Measurements from ENCODE around the gene HDAC4. TPM values are rescaled to one million over a fixed set of nuclear protein-coding genes. Genes with fewer than 3 reads are reported as not detected.

HDAC4 gene
- total and polyA plus RNA-seq, 2 of the 8 experiments (the other 6 are each of a cell fraction or from before 2014, with no cell fraction given): 15.4 to 31.5 TPM

DNA sequence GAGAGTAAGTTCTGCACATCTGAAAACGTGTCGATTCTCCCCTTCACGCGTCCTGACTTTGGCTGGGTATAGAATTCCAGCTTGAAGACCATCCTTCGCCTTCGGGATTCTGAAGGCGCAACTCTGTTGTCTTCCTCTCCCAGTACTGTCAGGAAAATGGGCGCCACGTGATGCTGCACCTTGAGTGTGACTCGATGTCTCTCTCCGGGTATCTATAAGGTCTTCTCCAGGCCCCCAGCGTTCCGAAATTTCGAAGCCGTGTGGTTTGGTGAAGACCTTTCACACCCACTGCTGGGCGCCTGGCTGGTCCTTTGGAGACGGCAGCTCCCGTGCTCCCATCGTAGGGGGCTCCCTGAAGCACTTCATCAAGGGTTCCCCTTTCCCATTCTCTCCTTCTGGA lies 203.7 kb downstream of the HDAC4 start:
- no peaks in the 10 kb centered on the region for H3K27me3 ChIP-seq (replicated peaks in 1 of 4; ENCODE audit: control insufficient read depth in 3 of 4, extremely low read depth in 1 of 4, insufficient read depth in 3 of 4, low read length in 3 of 4)
- H4K20me1 ChIP-seq (replicated peaks in 1 of 2; ENCODE audit: control insufficient read depth in 1 of 2, insufficient read depth in 2 of 2, low read length in 2 of 2): peaks cover 2 to 12% of the 10 kb centered on the region in 2 experiments
- H2BK120ac ChIP-seq (replicated peaks; ENCODE audit: low read depth, low read length): no peak overlapping the region
- peaks cover 0 to 8% of the 10 kb centered on the region in 2 experiments; a peak in 2 of 4 replicates for H3K79me2 ChIP-seq (ENCODE audit: control insufficient read depth in 1 of 2, insufficient read depth in 2 of 2, low read length in 2 of 2)
- no peak overlapping the region for H2BK12ac ChIP-seq (ENCODE audit: low read depth, low read length)
- no peak overlapping the region for H2BK15ac ChIP-seq (ENCODE audit: low read length)
- no peak for FAIRE-seq
- POLR2A ChIA-PET (ENCODE audit: partially characterized antibody): no interaction called here
- no peak overlapping the region for H4K91ac ChIP-seq (replicated peaks; ENCODE audit: insufficient read length, low read length)
- WGBS, 2 experiments (ENCODE audit: extremely low coverage in 1 of 2, insufficient coverage in 1 of 2, insufficient read length in 1 of 2, insufficient replicate concordance in 2 of 2, low coverage in 1 of 2, low lambda C conversion rate in 2 of 2, missing lambda C conversion rate in 1 of 2): 93% methylated on average over 19 of the region's 19 CpGs; no CpG with 5 or more reads in 1 of the 2 experiments
- H3K56ac ChIP-seq (replicated peaks; ENCODE audit: insufficient read length, low read depth, low read length): no peak overlapping the region
- H3K4ac ChIP-seq (replicated peaks; ENCODE audit: insufficient read length, low read depth, low read length): no peak overlapping the region
- no peak overlapping the region for H2AK5ac ChIP-seq (ENCODE audit: low read depth, low read length)
- no peak overlapping the region for H4K8ac ChIP-seq (ENCODE audit: extremely low read depth, insufficient read depth, low read length)
- H3K23me2 ChIP-seq (ENCODE audit: low read depth, low read length): no peaks in the 10 kb centered on the region; the same call in 1 of the 2 replicates
- CTCF ChIA-PET (ENCODE audit: partially characterized antibody): interaction anchor here (1.2 to 2.5 kb wide), 2 partner anchors 10 to 15 kb away, joined by 3 to 11 read pairs; no protein-coding TSS in a partner anchor
- H3K9me3 ChIP-seq (ENCODE audit: insufficient read depth in 2 of 2, low read depth in 1 of 2, low read length in 1 of 2): no peaks in the 10 kb centered on the region
- no peak overlapping the region for H2BK20ac ChIP-seq (ENCODE audit: low read length)
- H4K5ac ChIP-seq (ENCODE audit: insufficient read length, low read depth, low read length): no peak overlapping the region
- 0 out of 2 replicates have a peak, but pooled peaks cover 5% of the 10 kb centered on the region for H3K79me1 ChIP-seq (ENCODE audit: low read depth, low read length)
- no peak overlapping the region for H3K27ac ChIP-seq (ENCODE audit: low read depth, low read length)
- H2BK5ac ChIP-seq (ENCODE audit: low read depth, low read length): no peak overlapping the region
- peaks cover 0 to 3% (median under 1%) of the 10 kb centered on the region in 4 experiments; a peak in 3 of 8 replicates for H3K36me3 ChIP-seq (ENCODE audit: control insufficient read depth in 2 of 4, insufficient read depth in 4 of 4, low read length in 3 of 4)
- no peak overlapping the region for H3K14ac ChIP-seq (ENCODE audit: insufficient read length)
- DNase-seq (ENCODE audit: low read depth in 1 of 2, low spot score in 2 of 2): no peak
- H2AFZ ChIP-seq (ENCODE audit: low read length): no peak overlapping the region
- H3K9ac ChIP-seq (replicated peaks in 1 of 4; ENCODE audit: extremely low read depth in 1 of 4, low read depth in 3 of 4, low read length in 3 of 4): no peak overlapping the region
- H3K4me1 ChIP-seq (replicated peaks in 1 of 4; ENCODE audit: control insufficient read depth in 3 of 4, insufficient read depth in 4 of 4, low read length in 3 of 4): peaks cover 0 to 12% (median 4%) of the 10 kb centered on the region in 4 experiments; a peak in 3 of 7 replicates
- no peak overlapping the region for H3K4me2 ChIP-seq (ENCODE audit: insufficient read depth in 1 of 2, low read depth in 2 of 2, low read length in 2 of 2)
- no peak overlapping the region for H3K4me3 ChIP-seq (ENCODE audit: extremely low read depth in 1 of 4, insufficient read depth in 2 of 4, low read depth in 3 of 4, low read length in 4 of 4)
- H3K23ac ChIP-seq (ENCODE audit: insufficient read length): no peak overlapping the region
- no peak overlapping the region for H3K18ac ChIP-seq (ENCODE audit: extremely low read depth, low read length)
- no peak for TF ChIP-seq BACH1 (IDR thresholded peaks at IDR 0.05; ENCODE audit: low read length)
- TF ChIP-seq KDM5A (IDR thresholded peaks at IDR 0.05; ENCODE audit: low read length): no peak

Data from H1 (cell line).